HG03439 (cell line): ENCODE results near the gene THUMPD2.
"Not testable (repeated sequence)": the region's sequence is repeated elsewhere in the genome, so short reads cannot be mapped to it uniquely, and the experiment has no call there.

Source experiments
- ATAC-seq: cut with Tn5 transposase; IDR thresholded peaks from one replicate; pipeline ENCODE4 v1.9.1; 2021; ENCODE audit warnings: mild to moderate bottlenecking, moderate library complexity; ENCODE audit not compliant: unreplicated experiment

The THUMPD2 gene, protein sequence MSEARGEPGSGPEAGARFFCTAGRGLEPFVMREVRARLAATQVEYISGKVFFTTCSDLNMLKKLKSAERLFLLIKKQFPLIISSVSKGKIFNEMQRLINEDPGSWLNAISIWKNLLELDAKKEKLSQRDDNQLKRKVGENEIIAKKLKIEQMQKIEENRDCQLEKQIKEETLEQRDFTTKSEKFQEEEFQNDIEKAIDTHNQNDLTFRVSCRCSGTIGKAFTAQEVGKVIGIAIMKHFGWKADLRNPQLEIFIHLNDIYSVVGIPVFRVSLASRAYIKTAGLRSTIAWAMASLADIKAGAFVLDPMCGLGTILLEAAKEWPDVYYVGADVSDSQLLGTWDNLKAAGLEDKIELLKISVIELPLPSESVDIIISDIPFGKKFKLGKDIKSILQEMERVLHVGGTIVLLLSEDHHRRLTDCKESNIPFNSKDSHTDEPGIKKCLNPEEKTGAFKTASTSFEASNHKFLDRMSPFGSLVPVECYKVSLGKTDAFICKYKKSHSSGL

DNA sequence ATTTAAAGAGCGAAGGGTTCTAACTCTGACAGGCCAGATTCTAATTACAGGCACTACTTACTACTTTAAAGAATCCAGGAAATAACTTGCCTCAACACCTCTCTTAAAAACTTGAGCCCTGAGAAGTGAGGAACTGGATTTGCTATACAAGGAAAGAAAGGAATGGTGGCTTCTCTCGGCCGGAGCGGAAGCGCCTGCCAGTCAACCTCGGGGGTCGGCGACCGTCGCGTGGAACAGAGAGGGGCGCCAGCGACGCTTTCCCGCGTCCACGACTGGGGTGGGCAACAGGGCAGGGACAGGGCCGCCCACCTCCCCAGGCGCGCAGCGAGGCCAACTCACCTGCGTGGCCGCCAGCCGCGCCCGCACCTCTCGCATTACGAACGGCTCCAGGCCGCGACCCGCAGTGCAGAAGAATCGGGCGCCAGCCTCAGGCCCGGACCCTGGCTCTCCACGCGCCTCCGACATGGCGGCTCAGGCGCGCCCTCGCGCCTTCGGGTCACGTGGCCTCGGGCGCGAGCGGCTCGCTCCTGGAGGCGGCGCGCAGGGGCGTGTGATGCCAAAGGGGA, at the start of gene THUMPD2:
THUMPD2 (minus strand) TSS at position 484 of the 566 bp plus-strand sequence; CDS start at position 465, 19 bp downstream.
- peak; percentile 82 for ATAC-seq

DNA sequence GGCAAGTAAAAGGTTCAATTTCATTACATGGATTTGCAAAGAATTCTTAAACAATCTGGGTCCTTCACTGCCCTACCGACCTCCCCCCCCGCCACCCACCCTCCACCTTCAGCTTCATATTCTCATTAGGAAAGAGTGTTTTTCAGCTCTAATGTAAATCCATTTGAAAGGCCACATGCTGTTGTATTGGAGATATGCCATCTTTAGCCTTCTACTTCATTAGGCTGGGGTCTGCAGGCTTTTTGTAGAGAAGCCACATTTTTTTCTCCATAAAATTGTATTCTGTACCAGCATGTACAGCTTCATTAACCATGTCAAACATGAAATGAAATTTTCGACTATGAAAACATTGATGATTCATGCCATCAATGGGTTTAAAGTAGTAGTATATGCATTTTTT, 42.8 kb upstream of the THUMPD2 start:
- ATAC-seq: no peak

DNA sequence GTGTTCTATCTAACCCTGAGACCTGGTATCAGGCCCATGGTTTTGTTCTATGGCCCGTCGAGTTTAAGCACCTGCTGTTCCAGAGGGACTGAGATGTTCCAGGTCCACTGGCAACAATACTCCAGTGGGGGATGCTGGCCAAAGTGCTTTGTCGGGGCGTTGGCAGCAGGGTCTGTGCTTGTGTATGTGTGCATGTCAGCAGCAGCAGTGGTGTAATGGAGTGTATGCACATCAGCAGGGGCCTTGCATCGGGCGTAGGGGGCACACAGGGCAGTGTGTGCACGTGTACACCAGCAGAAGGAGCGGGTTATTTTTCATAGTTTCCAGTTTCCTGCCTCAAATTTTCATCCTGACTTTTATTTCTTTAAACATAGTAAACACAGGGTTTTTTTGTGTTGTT, 37.8 kb upstream of the THUMPD2 start:
- no peak for ATAC-seq

DNA sequence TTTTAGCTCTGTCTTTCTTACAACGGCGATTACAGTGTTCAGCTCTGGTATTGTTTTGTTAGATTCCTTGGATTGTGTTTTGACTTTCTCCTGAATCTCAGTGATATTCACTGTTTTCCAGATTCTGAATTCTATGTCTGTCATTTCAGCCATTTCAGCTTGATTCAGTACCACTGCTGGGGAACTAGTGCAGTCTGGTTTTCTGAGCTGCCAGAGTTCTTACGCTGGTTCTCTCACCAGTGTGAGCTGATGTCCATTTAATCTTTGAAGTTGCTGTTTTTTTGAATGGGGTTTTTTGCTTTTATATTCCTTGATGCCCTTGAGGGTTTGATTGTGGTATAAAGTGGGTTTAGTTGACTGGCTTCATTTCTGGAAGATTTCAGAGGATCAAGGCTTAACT, 37.4 kb upstream of the THUMPD2 start:
- no peak for ATAC-seq

GRCh38 chr2:39805936-39806608, 27.0 kb upstream of the THUMPD2 start:
- ATAC-seq: no peak

DNA sequence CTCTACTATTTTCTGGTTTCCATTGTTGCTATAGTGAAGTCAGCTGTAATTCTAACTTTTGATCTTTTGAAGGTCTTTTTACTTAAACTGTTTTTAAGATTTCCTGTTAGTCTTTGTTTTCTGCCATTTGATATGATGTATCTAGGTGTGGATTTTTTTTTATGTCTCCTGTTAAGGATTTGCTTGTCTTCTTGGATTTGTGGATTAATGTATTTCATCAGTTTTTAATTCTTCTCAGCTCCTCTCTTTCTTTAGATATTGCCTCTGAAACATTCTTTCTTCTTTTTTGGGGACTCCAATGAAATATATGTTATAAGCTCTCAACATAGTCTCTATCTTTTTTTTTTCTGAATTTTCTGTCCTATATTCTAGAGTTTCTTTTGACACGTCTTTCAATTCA, 24.8 kb upstream of the THUMPD2 start:
- ATAC-seq: no peak

DNA sequence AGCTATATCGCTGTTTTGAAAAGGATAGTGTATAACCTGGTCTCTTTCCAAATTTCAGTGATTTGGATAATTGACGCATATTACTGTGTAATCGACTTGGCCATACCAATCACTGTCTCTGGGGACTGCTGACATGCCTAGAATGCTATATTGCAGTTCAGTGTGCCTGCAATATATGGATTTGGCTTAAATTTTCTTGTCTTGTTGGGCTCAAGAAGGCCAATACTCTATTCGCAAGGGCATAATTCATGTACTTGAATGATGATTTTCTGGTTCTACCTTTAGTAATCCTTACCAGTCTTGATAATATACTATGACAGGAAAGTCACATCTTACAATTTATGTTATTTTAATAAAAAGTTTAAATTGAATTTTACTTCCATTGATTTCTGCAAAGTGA, 21.7 kb upstream of the THUMPD2 start:
- no peak for ATAC-seq

DNA sequence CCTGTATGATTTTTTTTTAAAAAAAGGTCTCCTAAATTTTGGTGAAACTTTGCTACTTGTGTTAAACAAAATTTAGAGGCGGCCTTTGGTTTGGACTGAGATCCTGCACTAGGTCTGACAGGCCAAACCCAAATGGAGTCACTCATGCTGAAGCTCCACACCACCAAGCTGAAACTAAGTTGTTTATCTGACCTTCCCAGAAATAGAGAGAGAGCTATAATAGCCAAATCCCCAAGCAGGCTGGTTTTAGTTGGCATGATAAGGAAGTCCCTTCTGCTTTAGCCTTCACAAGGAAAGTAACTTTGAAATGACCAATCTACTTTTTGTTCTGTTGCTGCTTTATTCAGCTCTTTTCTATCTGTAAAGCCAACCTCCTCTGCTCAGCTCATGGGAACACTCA, 17.1 kb upstream of the THUMPD2 start:
- ATAC-seq: no peak

GRCh38 chr2:39790216-39790818, 11.3 kb upstream of the THUMPD2 start:
- not testable (repeated sequence) for ATAC-seq

DNA sequence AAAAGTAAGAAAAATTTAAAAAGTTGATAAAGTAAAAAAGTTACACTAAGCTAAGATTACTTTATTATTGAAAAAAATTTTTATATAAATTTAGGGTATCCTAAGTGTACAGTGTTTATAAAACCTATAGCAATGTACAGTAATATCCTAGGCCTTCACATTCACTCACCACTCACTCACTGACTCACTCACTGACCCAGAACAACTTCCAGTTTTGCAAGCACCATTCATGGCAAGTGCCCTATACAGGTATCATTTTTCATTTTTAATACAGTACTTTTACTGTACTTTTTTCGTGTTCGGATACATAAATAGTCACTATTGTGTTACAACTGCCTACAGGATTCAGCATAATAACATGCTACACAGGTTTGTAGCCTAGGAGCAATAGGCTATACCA, 8.9 kb upstream of the THUMPD2 start:
- no peak for ATAC-seq

- ATAC-seq: no peak
Observed at GRCh38 chr2:39786761-39787522, 7.9 kb upstream of the THUMPD2 start.

- no peak for ATAC-seq
Observed at GRCh38 chr2:39782591-39782990, 3.5 kb upstream of the THUMPD2 start.

- ATAC-seq: no peak
Observed at GRCh38 chr2:39781697-39782096, 2.6 kb upstream of the THUMPD2 start.

DNA sequence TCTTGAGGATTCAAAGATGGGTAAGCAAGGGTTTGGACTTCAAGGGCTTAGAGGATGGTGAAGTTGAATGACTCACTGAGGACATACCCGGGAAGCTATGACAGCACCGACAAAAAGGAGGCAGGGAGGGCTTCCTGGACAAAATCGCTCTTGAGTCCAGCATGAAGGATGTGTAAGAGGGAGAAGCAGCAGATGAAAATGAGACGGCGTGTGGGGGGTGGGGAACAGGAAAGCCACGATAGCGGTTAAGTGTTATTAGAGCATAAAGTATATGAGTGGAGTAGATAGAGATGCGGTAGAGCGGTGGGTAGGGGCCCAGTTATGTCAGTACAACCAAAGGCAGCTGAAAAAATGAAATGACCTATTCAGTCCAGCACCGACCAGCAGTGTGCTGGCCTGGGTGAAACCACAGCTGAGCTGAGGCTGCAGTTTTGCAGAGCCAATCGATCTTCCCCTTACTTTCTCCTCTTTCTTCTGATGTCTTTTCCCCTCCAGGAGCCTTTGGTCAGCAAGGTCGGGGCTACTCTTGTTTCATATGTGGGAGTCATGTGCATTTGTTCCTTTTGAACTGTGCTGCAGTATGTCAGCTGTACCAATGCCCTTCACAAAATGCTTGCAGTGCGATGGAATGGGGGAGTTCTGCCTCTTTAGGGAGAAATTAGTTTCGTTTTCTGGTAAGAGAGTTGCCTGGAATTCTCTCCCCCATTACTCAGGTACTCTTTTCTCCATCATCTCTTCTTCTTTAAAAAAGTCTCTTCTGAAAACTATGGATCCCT, 2.0 kb upstream of the THUMPD2 start:
- ATAC-seq: no peak

DNA sequence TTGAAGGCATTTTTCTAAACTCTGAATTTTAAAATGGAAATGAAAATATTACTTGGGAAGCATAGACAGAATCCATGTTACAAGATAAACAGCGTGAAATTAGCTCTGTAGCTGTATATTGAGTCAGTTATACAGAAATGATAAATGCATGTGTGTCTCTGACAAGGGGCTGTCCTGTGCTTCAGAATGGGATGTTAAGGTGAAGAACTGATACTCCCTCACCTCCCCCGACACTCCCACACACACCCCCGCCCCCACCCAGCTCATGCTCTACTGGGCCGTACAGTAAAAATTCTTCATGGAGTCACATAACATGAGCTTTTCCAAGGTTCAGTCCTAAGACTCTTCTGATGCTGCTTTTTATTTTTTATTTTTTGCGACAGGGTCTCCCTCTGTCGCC, 869 bp upstream of the THUMPD2 start:
- ATAC-seq: no peak

DNA sequence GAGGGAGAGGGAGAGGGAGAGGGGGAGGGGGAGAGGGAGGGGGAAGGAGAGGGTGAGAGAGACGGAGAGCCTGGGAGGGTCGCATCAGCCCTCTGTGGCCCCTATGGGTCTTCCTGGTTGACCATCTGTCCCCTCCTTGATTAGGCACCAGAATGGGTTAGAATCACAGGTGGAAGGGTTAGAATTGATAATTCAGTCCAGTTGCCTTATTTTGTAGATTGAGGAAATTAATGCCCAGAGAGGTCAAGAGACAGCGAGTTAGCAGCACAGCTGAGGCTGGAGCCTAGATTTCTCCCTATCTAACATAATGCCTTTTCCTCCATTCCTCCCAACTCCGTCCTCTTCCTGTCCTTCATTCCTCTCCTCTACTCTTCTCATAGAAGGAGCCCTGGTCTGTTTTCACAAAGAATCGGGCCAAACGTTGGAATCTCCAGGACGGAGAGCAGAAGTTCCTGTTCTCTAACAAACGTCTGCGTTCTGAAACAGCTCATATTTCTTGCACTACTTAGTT, 338 bp upstream of the THUMPD2 start:
- ATAC-seq: no peak

DNA sequence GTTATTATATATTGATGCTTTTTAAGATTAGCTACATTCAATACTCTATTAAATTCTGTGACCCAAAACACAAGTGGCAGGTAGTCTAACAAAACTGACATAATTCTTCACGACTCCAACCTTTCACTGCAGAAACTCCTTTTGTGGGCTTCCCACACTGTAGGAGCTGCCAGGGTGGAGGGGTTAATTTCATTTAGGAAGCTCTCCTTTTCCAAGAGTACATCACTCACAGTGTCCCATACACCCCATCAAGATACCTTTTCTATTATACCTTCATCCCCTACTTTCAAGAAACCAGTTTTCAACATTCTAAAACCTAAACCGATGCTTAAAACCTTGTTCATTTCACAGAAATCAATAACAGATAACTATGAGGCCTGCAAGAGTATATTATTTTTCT, 825 bp downstream of the THUMPD2 start:
- ATAC-seq: no peak

DNA sequence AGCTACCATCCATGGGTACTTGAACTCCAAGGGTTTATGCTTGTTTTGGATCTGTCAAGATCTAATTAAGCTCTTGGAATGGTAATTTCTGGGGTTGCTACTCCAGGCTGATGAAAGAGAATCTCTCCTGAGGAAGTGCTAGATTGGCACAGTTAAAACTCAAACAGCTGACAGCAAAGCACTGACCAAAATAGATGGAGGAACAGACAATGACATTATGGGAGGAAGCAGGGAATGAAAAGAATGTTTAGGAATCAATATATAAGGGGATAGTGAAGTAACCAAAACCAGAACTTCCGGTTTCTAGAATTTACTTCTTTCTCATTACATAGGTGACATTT, 6.3 kb downstream of the THUMPD2 start:
- no peak for ATAC-seq

DNA sequence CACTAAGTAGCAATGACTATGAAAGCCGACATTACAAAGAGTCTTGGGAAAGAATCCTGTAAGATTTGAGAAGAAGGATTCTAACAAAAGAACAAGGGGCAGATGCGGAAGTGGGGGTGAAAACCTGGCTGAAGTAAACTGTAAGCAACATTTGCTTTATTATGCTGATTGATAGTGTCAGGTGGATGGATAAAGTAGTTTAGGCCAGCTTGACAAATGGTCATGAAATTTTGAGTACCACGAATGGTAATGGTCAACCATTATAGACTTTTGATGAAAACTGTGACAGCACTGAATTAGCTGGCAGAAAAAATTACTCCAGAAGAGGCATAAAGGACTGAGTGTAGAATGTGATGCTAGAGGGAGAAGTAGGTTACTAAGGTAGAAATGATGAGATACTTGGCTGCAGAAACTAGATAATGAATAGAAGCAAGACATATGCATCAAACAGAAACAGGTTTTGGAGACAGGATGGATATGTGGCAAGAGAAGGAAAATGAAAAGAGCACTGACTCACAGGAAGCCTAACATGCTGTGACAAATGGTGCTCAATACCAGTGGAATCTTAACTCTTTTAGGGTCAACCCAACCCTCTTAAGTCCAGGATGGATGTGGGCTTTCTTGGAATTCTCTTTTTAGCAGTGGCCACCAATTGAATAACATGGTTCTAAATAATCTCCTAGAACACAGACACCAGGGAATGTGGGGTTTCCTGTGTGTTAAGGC, 6.8 kb downstream of the THUMPD2 start:
- no peak for ATAC-seq
